H1 (cell line): ENCODE results near the gene KRTAP2-3. TPM values are rescaled to one million over a fixed set of nuclear protein-coding genes. Genes with fewer than 3 reads are reported as not detected.

Source experiments
- CTCF ChIA-PET: fragments of 300-600 bp; sonication (Branson Sonifier 250); formaldehyde crosslinking; loops from one replicate; lab custom pipeline; 2021; ENCODE audit not compliant: partially characterized antibody; lab: Charles Lee
- POLR2A ChIA-PET: fragments of 300-600 bp; sonication (Branson Sonifier 250); formaldehyde crosslinking; loops from one replicate; lab custom pipeline; 2021; ENCODE audit warnings: inconsistent platforms; ENCODE audit not compliant: partially characterized antibody; lab: Charles Lee
- DNase-seq, 2 experiments: peaks; one replicate each; pipeline versions ENCODE4 v3.0.0 to v3.0.0-alpha.2; 2010 to 2022; ENCODE audit warnings: low spot score in 2 of 2, low read depth in 1 of 2, mixed read lengths in 1 of 2
- FAIRE-seq: peaks from 2 replicates; lab custom pipeline; 2011; peaks lifted over from hg19 to GRCh38; lab: Jason Lieb, UNC
- H2AFZ ChIP-seq: 2 replicates; pipeline ENCODE4 v1.8.1; 2012; ENCODE audit warnings: low read length, inconsistent platforms
- H2AK5ac ChIP-seq: 2 replicates; pipeline ENCODE4 v1.6.1; 2013; ENCODE audit warnings: low read depth, low read length
- H2BK120ac ChIP-seq: replicated peaks from 2 replicates; pipeline ENCODE3; 2013; ENCODE audit warnings: low read depth, low read length, inconsistent platforms
- H2BK12ac ChIP-seq: 2 replicates; pipeline ENCODE4 v1.6.1; 2013; ENCODE audit warnings: low read depth, low read length
- H2BK15ac ChIP-seq: 2 replicates; pipeline ENCODE4 v1.6.1; 2013; ENCODE audit warnings: low read length
- H2BK20ac ChIP-seq: 2 replicates; pipeline ENCODE4 v1.6.1; 2013; ENCODE audit warnings: low read length
- H2BK5ac ChIP-seq: 2 replicates; pipeline ENCODE4 v1.6.1; 2013; ENCODE audit warnings: low read depth, low read length
- H3K14ac ChIP-seq: 2 replicates; pipeline ENCODE4 v1.6.1; 2013; ENCODE audit warnings: inconsistent platforms; ENCODE audit not compliant: insufficient read length
- H3K18ac ChIP-seq: 2 replicates; pipeline ENCODE4 v1.6.1; 2013; ENCODE audit warnings: low read length; ENCODE audit errors: extremely low read depth
- H3K23ac ChIP-seq: 2 replicates; pipeline ENCODE4 v1.6.1; 2013; ENCODE audit warnings: inconsistent platforms; ENCODE audit not compliant: insufficient read length
- H3K23me2 ChIP-seq: 2 replicates; pipeline ENCODE4 v1.6.1; 2013; ENCODE audit warnings: low read depth, low read length
- H3K27ac ChIP-seq: 2 replicates; pipeline ENCODE4 v1.6.1; 2011; ENCODE audit warnings: low read depth, low read length, inconsistent platforms
- H3K27me3 ChIP-seq, 4 experiments: replicated peaks in 1 of 4; 1 replicate in 1 of 4; 2 replicates in 3 of 4; pipeline versions ENCODE4 v1.6.1 to v1.8.1; 2011 to 2013; ENCODE audit warnings: low read length in 3 of 4, mild to moderate bottlenecking in 3 of 4, inconsistent platforms in 2 of 4, mixed read lengths in 2 of 4, moderate library complexity in 1 of 4; ENCODE audit not compliant: control insufficient read depth in 3 of 4, insufficient read depth in 3 of 4; ENCODE audit errors: extremely low read depth in 1 of 4
- H3K36me3 ChIP-seq, 4 experiments: 2 replicates each; pipeline versions ENCODE4 v1.6.1 to v1.8.1; 2011 to 2013; ENCODE audit warnings: mild to moderate bottlenecking in 4 of 4, low read length in 3 of 4, moderate library complexity in 2 of 4, control low read depth in 1 of 4, inconsistent platforms in 1 of 4; ENCODE audit not compliant: insufficient read depth in 4 of 4, control insufficient read depth in 2 of 4
- H3K4ac ChIP-seq: replicated peaks from 2 replicates; pipeline ENCODE3; 2013; ENCODE audit warnings: low read length, low read depth, mixed read lengths, inconsistent platforms; ENCODE audit not compliant: insufficient read length
- H3K4me1 ChIP-seq, 4 experiments: replicated peaks in 1 of 4; 1 replicate in 1 of 4; 2 replicates in 3 of 4; pipeline versions ENCODE4 v1.6.1 to v1.8.1; 2011 to 2013; ENCODE audit warnings: low read length in 3 of 4, inconsistent platforms in 2 of 4, mixed read lengths in 1 of 4; ENCODE audit not compliant: insufficient read depth in 4 of 4, control insufficient read depth in 3 of 4
- H3K4me2 ChIP-seq, 2 experiments: 2 replicates each; pipeline versions ENCODE4 v1.6.1 to v1.8.1; 2011 to 2013; ENCODE audit warnings: low read depth in 2 of 2, low read length in 2 of 2, control low read depth in 1 of 2, inconsistent platforms in 1 of 2, mild to moderate bottlenecking in 1 of 2; ENCODE audit not compliant: insufficient read depth in 1 of 2
- H3K4me3 ChIP-seq, 4 experiments: fragments of 200-600, 300-600 bp in 1 of 4; sonication (generic), shearing (Covaris generic), sonication (Bioruptor Twin) in 1 of 4; 2 replicates each; pipeline versions ENCODE4 v1.5.1 to v1.8.1; 2011 to 2016; ENCODE audit warnings: low read length in 4 of 4, low read depth in 3 of 4, control low read depth in 2 of 4, inconsistent platforms in 2 of 4, mild to moderate bottlenecking in 2 of 4, mixed read lengths in 1 of 4, moderate library complexity in 1 of 4; ENCODE audit not compliant: insufficient read depth in 2 of 4; ENCODE audit errors: extremely low read depth in 1 of 4
- H3K56ac ChIP-seq: replicated peaks from 2 replicates; pipeline ENCODE3; 2013; ENCODE audit warnings: low read depth, mild to moderate bottlenecking, mixed read lengths, low read length, inconsistent platforms; ENCODE audit not compliant: insufficient read length
- H3K79me1 ChIP-seq: 2 replicates; pipeline ENCODE4 v1.6.1; 2013; ENCODE audit warnings: low read depth, low read length, control low read depth
- H3K79me2 ChIP-seq, 2 experiments: 2 replicates each; pipeline versions ENCODE4 v1.6.1 to v1.8.1; 2012 to 2013; ENCODE audit warnings: low read length in 2 of 2, mild to moderate bottlenecking in 2 of 2, inconsistent platforms in 1 of 2; ENCODE audit not compliant: insufficient read depth in 2 of 2, control insufficient read depth in 1 of 2
- H3K9ac ChIP-seq, 4 experiments: replicated peaks in 1 of 4; 1 replicate in 1 of 4; 2 replicates in 3 of 4; pipeline versions ENCODE4 v1.6.1 to v1.8.1; 2011 to 2013; ENCODE audit warnings: low read depth in 3 of 4, low read length in 3 of 4, control low read depth in 2 of 4, mild to moderate bottlenecking in 2 of 4, moderate library complexity in 2 of 4, inconsistent platforms in 1 of 4; ENCODE audit errors: extremely low read depth in 1 of 4
- H3K9me3 ChIP-seq, 2 experiments: 2 replicates each; pipeline versions ENCODE4 v1.6.1 to v1.8.1; 2012 to 2013; ENCODE audit warnings: mild to moderate bottlenecking in 2 of 2, moderate library complexity in 2 of 2, control low read depth in 1 of 2, inconsistent platforms in 1 of 2, low read depth in 1 of 2, low read length in 1 of 2, mixed read lengths in 1 of 2; ENCODE audit not compliant: insufficient read depth in 2 of 2
- H4K20me1 ChIP-seq, 2 experiments: replicated peaks in 1 of 2; 2 replicates each; pipeline versions ENCODE3 to v1.8.1; 2011 to 2013; ENCODE audit warnings: inconsistent platforms in 2 of 2, low read length in 2 of 2, mild to moderate bottlenecking in 1 of 2; ENCODE audit not compliant: insufficient read depth in 2 of 2, control insufficient read depth in 1 of 2
- H4K5ac ChIP-seq: 2 replicates; pipeline ENCODE4 v1.6.1; 2013; ENCODE audit warnings: low read length, low read depth, mixed read lengths, inconsistent platforms; ENCODE audit not compliant: insufficient read length
- H4K8ac ChIP-seq: 2 replicates; pipeline ENCODE4 v1.8.0; 2013; ENCODE audit warnings: mild to moderate bottlenecking, moderate library complexity, low read length, inconsistent platforms; ENCODE audit not compliant: insufficient read depth; ENCODE audit errors: extremely low read depth
- H4K91ac ChIP-seq: replicated peaks from 2 replicates; pipeline ENCODE3; 2013; ENCODE audit warnings: low read length, mixed read lengths, inconsistent platforms; ENCODE audit not compliant: insufficient read length
- ASH2L ChIP-seq: fragments of 200-600, 300-600 bp; sonication (generic); IDR thresholded peaks from one replicate; pipeline ENCODE4 v1.7.1; 2017; ENCODE audit warnings: low read length
- ATF3 ChIP-seq: IDR thresholded peaks from 2 replicates; pipeline ENCODE4 v1.6.1; 2011; ENCODE audit warnings: low read depth, mild to moderate bottlenecking, low read length; ENCODE audit not compliant: insufficient read depth
- CEBPB ChIP-seq: IDR thresholded peaks from 2 replicates; pipeline ENCODE4 v1.6.1; 2012; ENCODE audit warnings: low read depth, low read length
- EGR1 ChIP-seq: IDR thresholded peaks from 2 replicates; pipeline ENCODE4 v1.6.1; 2011; ENCODE audit warnings: low read depth, low read length, borderline replicate concordance
- EP300 ChIP-seq, 2 experiments: IDR thresholded peaks; 1 replicate in 1 of 2; 2 replicates in 1 of 2; pipeline ENCODE4 v1.6.1; 2011 to 2012; ENCODE audit warnings: low read depth in 2 of 2, low read length in 2 of 2, mild to moderate bottlenecking in 2 of 2, borderline replicate concordance in 1 of 2, inconsistent platforms in 1 of 2, moderate library complexity in 1 of 2
- FOSL1 ChIP-seq: IDR thresholded peaks from 2 replicates; pipeline ENCODE4 v1.6.1; 2011; ENCODE audit warnings: mild to moderate bottlenecking, low read depth, low read length, moderate library complexity; ENCODE audit not compliant: insufficient read depth
- KDM4A ChIP-seq: IDR thresholded peaks from one replicate; pipeline ENCODE4 v1.7.1; 2012; ENCODE audit warnings: low read depth, mild to moderate bottlenecking, moderate library complexity, low read length, inconsistent platforms; ENCODE audit not compliant: severe bottlenecking
- WGBS, 2 experiments: shearing (Covaris generic) in 1 of 2; methylation state at CpG; one replicate each; pipeline versions ENCODE4 v1.1.6 to v1.1.7; 2013 to 2015; ENCODE audit warnings: low lambda C conversion rate in 2 of 2, mixed read lengths in 2 of 2, inconsistent platforms in 1 of 2, low coverage in 1 of 2, missing lambda C conversion rate in 1 of 2; ENCODE audit not compliant: insufficient replicate concordance in 2 of 2, insufficient coverage in 1 of 2, insufficient read length in 1 of 2; ENCODE audit errors: extremely low coverage in 1 of 2, missing lambda C conversion rate in 1 of 2; 5-methylcytosine and 5-hydroxymethylcytosine counted together
- polyA plus RNA-seq, 7 experiments: library from polyadenylated mRNA; depleted of rRNA in 3 of 7; stranded (reverse) in 5 of 7; unstranded in 2 of 7; fragments of >200 nt in 5 of 7; fragments of 200-250 nt in 2 of 7; gene quantifications; 1 replicate in 5 of 7; 2 replicates in 1 of 7; 4 replicates in 1 of 7; pipeline versions ENCODE4 v1.2.1 to v1.2.3, GENCODE V29; 2011 to 2013; ENCODE audit warnings: missing spikeins in 2 of 7, mixed read lengths in 2 of 7
- total RNA-seq: library from RNA; stranded (reverse); fragmentation: NEBNext Ultra II Directional; extraction: Animal tissue kit (Norgen Biotek cat#: 25700); gene quantifications from 2 replicates; pipeline ENCODE4 v1.2.1, GENCODE V29; 2021

KRTAP2-3 gene
- total and polyA plus RNA-seq, 2 of the 8 experiments (the other 6 are each of a cell fraction or from before 2014, with no cell fraction given) = not detected

GRCh38 chr17:41019415-41019814 is 40.5 kb downstream of the KRTAP2-3 start:
- no peak for FAIRE-seq
- Histone ChIP-seq H3K27me3 (no peaks in the 10 kb centered on the region; a peak in 1 of 7 replicates), H3K79me1 (no peaks in the 10 kb centered on the region), H2BK120ac (no peak overlapping the region), H3K4me1 (no peaks in the 10 kb centered on the region), H4K20me1 (no peaks in the 10 kb centered on the region), H3K79me2 (no peaks in the 10 kb centered on the region), H3K56ac (no peak overlapping the region), H4K5ac (no peak overlapping the region), H3K4me3 (no peak overlapping the region), H2BK20ac (no peak overlapping the region), H3K27ac (no peak overlapping the region), H3K4me2 (no peak overlapping the region), H3K18ac (no peak overlapping the region), H2BK5ac (no peak overlapping the region), H2BK15ac (no peak overlapping the region), H3K4ac (no peak overlapping the region), H3K9ac (no peak overlapping the region), H3K14ac (no peak overlapping the region), H3K36me3 (no peaks in the 10 kb centered on the region), H2BK12ac (no peak overlapping the region), H2AK5ac (no peak overlapping the region), H3K23ac (no peak overlapping the region), H4K8ac (no peak overlapping the region), H3K23me2 (no peaks in the 10 kb centered on the region), H3K9me3 (no peaks in the 10 kb centered on the region), H4K91ac (no peak overlapping the region), H2AFZ (no peak overlapping the region)
- ChIA-PET CTCF (interaction anchor here (1.3 kb wide), 1 partner anchor 39 kb away, joined by 4 read pairs; no protein-coding TSS in a partner anchor), POLR2A (no interaction called here)
- no peak for DNase-seq
- 91% methylated on average over 3 of the region's 3 CpGs; no CpG with 5 or more reads in 1 of the 2 experiments for WGBS, 2 experiments
- TF ChIP-seq CEBPB (no peak), FOSL1 (no peak), EP300 (IDR thresholded peaks at IDR 0.05; ENCODE audit: borderline replicate concordance in 1 of 2, low read depth in 2 of 2, low read length in 2 of 2) (no peak), EGR1 (no peak), KDM4A (no peak), ASH2L (no peak), ATF3 (no peak)
